Cardiac fibroblast (primary cell): Measurements from ENCODE around the gene FSTL4.

Experiments used
- DNase-seq, 2 donors: peaks; one replicate each; pipeline versions ENCODE4 v3.0.0 to v3.0.0-alpha.2; 2010; ENCODE audit warnings: low read depth in 2 of 2
- H3K4me3 ChIP-seq, 2 donors: replicated peaks in 1 of 2; 1 replicate in 1 of 2; 2 replicates in 1 of 2; pipeline ENCODE4 v1.5.1; 2011; ENCODE audit warnings: low read depth in 2 of 2, low read length in 2 of 2, mild to moderate bottlenecking in 2 of 2, moderate library complexity in 1 of 2
- CTCF ChIP-seq: IDR thresholded peaks from one replicate; pipeline ENCODE4 v1.5.1; 2011; ENCODE audit warnings: low read depth, mild to moderate bottlenecking, low read length, inconsistent platforms

Gene FSTL4

GRCh38 chr5:133400120-133400519, 212.2 kb downstream of the FSTL4 start:
- no peak overlapping the region for H3K4me3 ChIP-seq
- no peak for TF ChIP-seq CTCF
- no peak for DNase-seq

- no peak for TF ChIP-seq CTCF
- DNase-seq: no peak
- no peak overlapping the region for H3K4me3 ChIP-seq
Observed at GRCh38 chr5:133399247-133399891, 213.0 kb downstream of the FSTL4 start.

- no peak for DNase-seq
- no peak overlapping the region for H3K4me3 ChIP-seq
- TF ChIP-seq CTCF: no peak
Observed at GRCh38 chr5:133398646-133399101, 213.7 kb downstream of the FSTL4 start.

- TF ChIP-seq CTCF: no peak
- no peak for DNase-seq
Observed at GRCh38 chr5:133397990-133398645, 214.2 kb downstream of the FSTL4 start.

GRCh38 chr5:133397348-133397747, 215.0 kb downstream of the FSTL4 start:
- H3K4me3 ChIP-seq: no peak overlapping the region
- no peak for DNase-seq
- TF ChIP-seq CTCF: no peak

More at GRCh38 chr5:133397990-133398645, 214.2 kb downstream of the FSTL4 start:
- H3K4me3 ChIP-seq: no peak overlapping the region

GRCh38 chr5:133396814-133397213, 215.5 kb downstream of the FSTL4 start:
- no peak overlapping the region for H3K4me3 ChIP-seq
- TF ChIP-seq CTCF: no peak
- no peak for DNase-seq
